ENCODE results near the gene C2.
"Not testable (repeated sequence)": the region's sequence is repeated elsewhere in the genome, so short reads cannot be mapped to it uniquely, and the experiment has no call there.

Gene C2

GRCh38 chr6:31958412-31958740, 30.9 kb downstream of the C2 start:
- DNase-seq (ENCODE audit: low read depth in 2 of 2), result no peak

- DNase-seq (ENCODE audit: low read depth in 2 of 2), result peak; percentile 95 to 97
Observed at GRCh38 chr6:31958741-31959739, 31.5 kb downstream of the C2 start, which contains the start of the genes NELFE and SKIC2. Gene NELFE (minus strand): TSS chr6:31958971. CDS start chr6:31958446, 525 bp downstream. Gene SKIC2 (plus strand): TSS chr6:31959175. CDS start chr6:31959193, 18 bp downstream.

- no peak for DNase-seq (ENCODE audit: low read depth in 2 of 2)
Observed at GRCh38 chr6:31961616-31962015, 34.1 kb downstream of the C2 start.

- no peak for DNase-seq (ENCODE audit: low read depth in 2 of 2)
Observed at GRCh38 chr6:31963921-31964320, 36.4 kb downstream of the C2 start.

GRCh38 chr6:31965700-31966099, 38.2 kb downstream of the C2 start:
- no peak for DNase-seq (ENCODE audit: low read depth in 2 of 2)

GRCh38 chr6:31966506-31966905, 39.0 kb downstream of the C2 start:
- no peak for DNase-seq (ENCODE audit: low read depth in 2 of 2)

GRCh38 chr6:31966997-31967925, 39.7 kb downstream of the C2 start:
- no peak for DNase-seq (ENCODE audit: low read depth in 2 of 2)

GRCh38 chr6:31967926-31968320, 40.4 kb downstream of the C2 start:
- DNase-seq (ENCODE audit: low read depth in 2 of 2), result no peak

GRCh38 chr6:31968326-31968725, 40.8 kb downstream of the C2 start:
- DNase-seq (ENCODE audit: low read depth in 2 of 2), result no peak

GRCh38 chr6:31968791-31969711, 41.5 kb downstream of the C2 start:
- DNase-seq (ENCODE audit: low read depth in 2 of 2), result no peak

- no peak for DNase-seq (ENCODE audit: low read depth in 2 of 2)
Observed at GRCh38 chr6:31969712-31970603, 42.4 kb downstream of the C2 start.

GRCh38 chr6:31970604-31971271, 43.2 kb downstream of the C2 start:
- no peak for DNase-seq (ENCODE audit: low read depth in 2 of 2)

- DNase-seq (ENCODE audit: low read depth in 2 of 2), result no peak
Observed at GRCh38 chr6:31971279-31971992, 43.9 kb downstream of the C2 start.

GRCh38 chr6:31971993-31972708, 44.6 kb downstream of the C2 start, which contains the start of gene DXO:
Gene DXO (minus strand): TSS chr6:31972138. CDS start chr6:31971675, 463 bp downstream.
- peak; percentile 90 to 91 for DNase-seq (ENCODE audit: low read depth in 2 of 2)

- DNase-seq (ENCODE audit: low read depth in 2 of 2), result no peak
Observed at GRCh38 chr6:31972709-31973350, 45.3 kb downstream of the C2 start.

- not testable (repeated sequence) for DNase-seq (ENCODE audit: low read depth in 2 of 2)
Observed at GRCh38 chr6:31976065-31976464, 48.5 kb downstream of the C2 start.

GRCh38 chr6:31977816-31978431, 50.4 kb downstream of the C2 start:
- no peak for DNase-seq (ENCODE audit: low read depth in 2 of 2)
